HG02852 (cell line): ENCODE data around the gene PLA2G4B.

Source experiments
- ATAC-seq: cut with Tn5 transposase; IDR thresholded peaks from one replicate; pipeline ENCODE4 v1.9.1; 2021; ENCODE audit warnings: mild to moderate bottlenecking, moderate library complexity; ENCODE audit not compliant: unreplicated experiment

PLA2G4B gene

GRCh38 chr15:41866872-41867579 is 28.4 kb downstream of the PLA2G4B start:
- ATAC-seq, result no peak

DNA sequence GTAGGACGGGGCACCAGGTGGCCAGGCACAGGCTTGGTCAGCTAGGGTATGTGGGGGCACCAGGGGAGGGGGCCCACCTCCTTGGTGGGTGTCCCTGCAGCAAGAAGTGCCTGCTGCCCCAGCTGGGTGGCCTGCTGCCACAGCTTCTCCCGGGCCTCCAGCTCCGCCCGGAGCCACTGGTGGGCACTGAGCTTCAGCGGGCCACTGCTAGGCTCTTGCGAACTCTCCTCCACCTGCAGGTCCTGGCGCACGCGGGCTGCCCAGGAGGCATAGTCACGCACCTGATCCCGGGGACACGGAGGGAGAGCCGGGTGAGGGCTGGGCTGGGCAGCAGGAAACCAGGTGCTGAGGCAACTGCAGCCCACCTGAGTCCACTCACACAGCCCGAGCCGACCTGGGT is 29.7 kb downstream of the PLA2G4B start:
- no peak for ATAC-seq

- no peak for ATAC-seq
Measured at GRCh38 chr15:41869770-41870688, 31.4 kb downstream of the PLA2G4B start.

DNA sequence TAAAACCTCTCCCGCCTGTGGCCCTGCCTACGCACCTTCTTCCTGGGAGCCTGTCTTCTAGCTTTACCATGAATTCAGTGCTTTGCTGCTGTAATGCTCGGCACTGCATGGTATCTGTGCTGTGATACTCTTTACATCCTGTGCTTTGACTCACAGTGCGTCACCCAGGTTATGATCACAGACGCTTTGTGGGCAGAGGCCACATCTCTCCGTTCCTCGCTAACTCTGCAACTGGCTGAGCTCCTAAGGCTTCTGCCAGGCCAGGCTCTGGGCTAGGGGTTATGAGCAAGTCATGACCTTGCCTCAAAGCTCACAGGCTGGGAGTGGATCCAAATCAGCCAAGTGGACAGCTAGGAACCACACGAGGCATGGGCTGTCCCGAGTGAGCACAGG is 32.0 kb downstream of the PLA2G4B start:
- ATAC-seq, result no peak

DNA sequence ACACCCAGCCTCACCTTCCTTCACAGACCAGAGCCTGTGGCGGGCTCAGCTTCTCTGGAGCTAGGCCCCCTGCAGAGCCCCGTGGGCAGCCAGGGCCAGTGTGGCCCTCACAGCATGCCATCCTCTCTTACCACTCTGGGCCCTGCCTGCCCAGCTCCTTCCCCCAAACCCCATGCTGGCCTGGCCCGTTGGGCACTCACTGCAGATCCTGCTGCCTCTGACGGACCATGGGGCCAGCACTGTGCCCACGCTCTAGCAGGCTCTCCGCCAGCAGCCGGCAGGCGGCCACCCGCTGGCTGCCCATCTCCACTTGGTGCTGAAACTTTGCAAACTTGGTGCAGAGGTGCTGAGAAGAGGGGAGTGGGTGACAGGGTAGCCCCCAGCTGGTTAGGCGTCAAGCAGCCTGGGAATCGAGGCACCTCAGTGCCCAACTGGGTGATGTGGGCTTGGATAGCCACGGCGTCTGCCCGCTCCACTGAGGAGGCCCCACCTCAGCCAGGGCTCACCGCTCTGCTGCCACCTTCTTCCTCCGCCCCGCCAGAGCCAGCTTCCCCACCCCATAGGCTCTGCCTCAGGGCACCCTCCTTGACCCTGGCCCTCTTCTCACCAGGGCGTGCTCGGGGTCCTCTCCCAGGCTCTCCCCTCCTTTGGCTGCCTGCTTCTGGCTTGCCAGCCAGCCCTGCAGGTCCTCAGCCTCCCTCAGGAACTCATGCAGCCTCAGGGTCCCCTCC is 32.7 kb downstream of the PLA2G4B start:
- ATAC-seq, result no peak

DNA sequence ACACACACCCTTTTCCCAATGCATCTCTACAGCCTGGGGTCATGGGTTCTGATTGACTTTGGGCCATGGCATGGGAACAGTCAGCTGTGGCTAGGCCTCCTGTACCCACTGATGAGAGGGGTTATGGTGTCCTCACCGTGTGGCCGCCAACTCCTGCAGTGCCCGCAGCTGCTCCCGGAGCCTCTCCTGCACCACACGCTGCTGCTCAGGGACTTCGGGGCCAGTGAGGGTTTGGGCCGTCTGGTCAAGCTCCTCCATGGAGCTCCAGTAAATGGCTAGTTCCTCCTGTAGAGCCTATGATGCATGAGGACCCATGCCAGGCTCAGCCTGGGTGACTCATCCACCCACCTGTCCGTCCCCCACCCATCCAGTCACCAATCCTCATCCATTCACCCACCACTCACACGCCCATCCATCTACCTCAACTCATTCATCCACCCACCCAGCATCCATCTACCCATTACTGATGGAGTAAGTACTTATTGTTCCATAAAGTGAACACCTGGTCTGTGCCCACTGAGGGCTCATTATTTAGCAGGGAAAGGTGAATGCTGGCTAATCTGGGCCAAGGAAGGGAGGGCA is 33.6 kb downstream of the PLA2G4B start:
- ATAC-seq, result no peak

DNA sequence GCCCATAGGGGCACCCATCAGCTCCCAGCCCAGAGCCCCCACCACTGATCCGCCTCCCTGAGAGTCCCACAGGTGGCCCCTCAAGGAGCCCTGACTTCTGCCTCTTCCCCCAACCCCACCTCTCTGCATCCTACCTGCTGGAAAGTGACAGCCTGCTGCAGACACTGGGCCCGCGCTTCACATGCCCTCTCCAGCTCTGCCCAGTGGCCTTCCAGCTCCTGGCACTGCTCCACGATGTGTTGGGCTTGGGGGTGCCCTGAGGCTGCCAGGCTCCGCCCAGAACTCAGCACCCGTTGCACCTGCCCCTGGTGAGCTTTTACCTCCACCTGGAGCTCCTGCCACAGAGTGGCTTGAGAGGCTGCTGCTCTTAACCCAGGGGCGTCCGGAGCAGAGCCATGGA is 35.1 kb downstream of the PLA2G4B start:
- no peak for ATAC-seq

- no peak for ATAC-seq
Measured at GRCh38 chr15:41874736-41875135, 36.1 kb downstream of the PLA2G4B start.

DNA sequence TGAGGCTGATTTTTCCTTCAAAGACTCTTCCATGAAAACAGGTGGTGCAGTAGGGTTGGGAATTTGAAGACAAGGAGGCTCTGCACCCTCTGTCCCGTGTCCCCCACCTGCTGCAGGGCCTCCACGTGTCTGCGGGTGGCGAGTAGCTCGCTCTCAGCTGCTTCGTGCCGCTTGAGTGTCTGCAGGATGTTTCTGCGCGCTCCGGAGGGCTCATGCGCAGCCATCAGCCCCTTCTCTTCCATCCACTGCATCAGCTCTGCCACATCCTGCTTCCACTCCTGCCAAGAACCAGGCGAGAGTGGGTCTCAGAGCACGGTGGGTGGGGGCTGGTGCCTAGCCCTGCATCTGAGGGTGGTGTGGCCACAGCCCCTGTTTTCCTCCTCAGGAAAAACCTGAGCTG is 37.4 kb downstream of the PLA2G4B start:
- no peak for ATAC-seq

DNA sequence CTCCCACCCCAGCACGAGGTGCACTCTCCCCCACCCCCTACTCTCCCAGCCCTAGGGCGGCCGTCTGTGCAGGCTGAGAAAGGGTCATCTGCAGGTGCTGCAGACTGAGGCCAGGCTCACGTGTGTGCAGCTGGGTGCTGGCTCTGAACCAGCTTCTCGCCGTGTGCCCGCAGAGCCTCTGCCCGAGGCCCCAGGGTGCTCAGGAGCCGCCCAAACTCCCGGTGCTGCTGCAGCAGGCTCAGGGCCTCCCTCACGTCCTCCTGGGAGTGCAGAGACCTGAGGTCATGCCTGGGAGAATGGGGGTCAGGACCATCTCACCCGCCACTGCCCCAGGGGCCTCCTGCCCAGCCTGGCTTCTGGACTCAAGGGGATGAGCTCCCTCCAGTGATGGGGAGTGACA is 38.0 kb downstream of the PLA2G4B start:
- ATAC-seq, result no peak

GRCh38 chr15:41877631-41878354 is 39.1 kb downstream of the PLA2G4B start:
- ATAC-seq, result no peak

DNA sequence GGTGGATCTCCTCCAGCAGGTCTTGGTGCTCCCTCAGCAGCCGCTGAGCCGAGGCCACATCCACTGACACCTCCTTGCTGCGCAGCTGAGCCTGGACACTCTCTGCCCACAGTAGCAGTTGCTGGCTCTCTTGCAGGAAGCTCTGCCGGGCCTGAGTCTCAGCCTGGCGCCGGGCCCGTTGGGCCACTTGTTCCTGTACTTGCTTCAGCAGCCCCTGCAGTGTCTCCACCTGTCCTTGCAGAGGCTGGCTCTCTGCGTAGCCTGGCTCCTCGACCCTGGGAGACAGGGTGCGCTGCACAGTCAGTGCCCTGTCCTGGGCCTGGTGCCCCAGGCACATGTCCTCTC is 39.7 kb downstream of the PLA2G4B start:
- no peak for ATAC-seq

- no peak for ATAC-seq
Measured at GRCh38 chr15:41879321-41879845, 40.7 kb downstream of the PLA2G4B start.

DNA sequence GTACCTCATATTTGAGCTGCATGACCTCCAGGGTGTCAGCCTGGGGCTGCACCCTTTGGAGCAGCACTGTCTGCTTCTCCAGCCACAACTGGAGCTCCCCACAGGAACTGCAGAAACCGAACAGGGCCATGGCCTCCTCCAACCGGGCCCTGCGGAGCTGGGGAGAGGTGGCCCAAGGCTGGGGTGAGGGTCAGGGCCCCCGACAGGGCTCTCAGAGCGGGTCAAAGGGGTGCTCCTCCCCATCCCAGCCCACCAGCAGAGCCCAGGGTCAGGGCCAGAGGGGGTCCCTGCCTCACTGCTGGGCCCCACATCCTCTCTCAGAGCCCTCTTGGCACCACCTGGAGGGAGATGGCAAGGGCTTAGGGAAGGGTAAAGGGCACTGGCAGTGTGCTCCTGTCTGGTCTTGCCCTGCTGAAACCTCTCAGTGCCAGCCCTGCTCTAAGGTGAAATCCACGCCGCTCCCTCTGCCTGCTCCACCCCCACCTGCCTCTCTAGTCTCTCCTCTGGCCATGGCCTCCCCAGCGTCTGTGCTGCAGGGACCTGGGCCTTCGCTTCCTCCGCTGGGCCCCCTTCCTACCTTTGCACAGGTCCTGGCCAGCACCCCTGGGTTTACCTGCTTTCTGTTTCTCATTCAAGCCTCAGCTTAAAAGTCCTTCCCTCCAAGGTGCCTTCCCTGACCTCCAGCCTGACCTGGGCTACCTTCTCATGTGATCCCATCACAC is 41.7 kb downstream of the PLA2G4B start:
- no peak for ATAC-seq

- ATAC-seq, result no peak
Measured at GRCh38 chr15:41881086-41881485, 42.4 kb downstream of the PLA2G4B start.

GRCh38 chr15:41881550-41881919 is 42.9 kb downstream of the PLA2G4B start:
- ATAC-seq, result no peak

DNA sequence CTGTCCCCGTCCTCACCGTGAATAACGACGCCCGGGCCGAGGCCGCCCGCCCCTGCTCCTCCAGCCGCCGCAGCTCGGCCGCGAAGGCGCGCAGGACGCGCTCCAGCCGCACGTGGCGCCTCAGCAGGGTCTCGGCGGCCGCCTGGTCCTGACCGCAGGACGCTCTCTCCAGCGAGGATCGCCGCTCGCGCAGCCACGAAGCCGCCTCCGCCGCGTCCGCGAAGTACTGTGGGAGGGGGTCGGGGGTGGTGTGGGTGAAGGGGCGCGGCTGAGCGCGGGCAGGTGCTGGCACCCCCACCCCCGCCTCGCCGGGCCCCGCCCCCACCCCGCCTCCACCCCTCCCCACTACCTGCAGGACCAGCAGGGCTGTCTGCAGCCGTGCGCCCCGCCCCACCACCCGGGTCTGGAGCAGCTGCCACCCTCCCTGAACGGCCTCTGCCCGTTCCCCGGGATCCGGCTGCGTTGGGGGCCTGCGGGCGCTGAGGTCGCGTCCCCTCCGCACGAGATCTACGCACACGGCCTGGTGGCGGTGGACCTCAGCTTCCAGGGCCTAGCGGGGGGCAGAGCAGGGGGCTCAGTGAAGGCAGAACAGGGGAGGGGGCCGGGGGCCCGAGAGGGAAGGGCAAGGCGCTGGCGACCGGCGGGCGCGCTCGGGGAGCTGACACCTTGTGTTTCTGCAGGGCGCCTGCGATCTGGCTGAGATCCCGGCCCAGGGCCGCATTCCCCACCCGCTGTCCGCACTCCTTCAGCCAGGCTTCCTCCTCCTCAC is 43.5 kb downstream of the PLA2G4B start:
- no peak for ATAC-seq

GRCh38 chr15:41882689-41883483 is 44.2 kb downstream of the PLA2G4B start:
- no peak for ATAC-seq
